NCI-H2171 treated with DMSO at 0.1 percent for 48 hours (cell line): ENCODE results near the gene PDE3A.

Experiments
- DNase-seq: peaks from one replicate; lab custom pipeline; 2025; lab: John Stamatoyannopoulos, UW

The PDE3A gene

GRCh38 chr12:20711846-20712245, 343.5 kb downstream of the PDE3A start:
- no peak for DNase-seq

GRCh38 chr12:20716037-20716436, 347.7 kb downstream of the PDE3A start:
- DNase-seq = no peak

- DNase-seq = no peak
Measured at GRCh38 chr12:20716985-20717384, 348.6 kb downstream of the PDE3A start.

- DNase-seq = no peak
Measured at GRCh38 chr12:20718294-20718693, 350.0 kb downstream of the PDE3A start.

DNA sequence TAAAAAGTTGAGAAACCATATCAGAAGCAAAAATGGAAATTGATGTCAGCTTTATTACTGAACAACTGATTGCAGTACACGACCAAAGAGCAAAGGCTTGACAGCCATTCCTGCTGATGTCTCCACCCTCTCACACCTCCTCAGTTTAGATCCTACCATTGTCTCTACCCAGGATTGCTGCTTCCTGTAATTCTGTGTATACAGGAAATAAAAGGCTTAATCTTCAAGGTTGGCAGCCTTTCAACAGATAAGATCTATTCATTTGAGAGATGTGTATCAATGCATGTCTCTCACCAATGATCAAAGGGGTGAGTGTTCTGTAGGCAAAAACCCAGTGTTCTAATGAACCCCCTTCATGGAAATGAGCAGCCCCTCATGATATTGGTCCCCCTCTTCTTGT, 353.8 kb downstream of the PDE3A start:
- DNase-seq = no peak

DNA sequence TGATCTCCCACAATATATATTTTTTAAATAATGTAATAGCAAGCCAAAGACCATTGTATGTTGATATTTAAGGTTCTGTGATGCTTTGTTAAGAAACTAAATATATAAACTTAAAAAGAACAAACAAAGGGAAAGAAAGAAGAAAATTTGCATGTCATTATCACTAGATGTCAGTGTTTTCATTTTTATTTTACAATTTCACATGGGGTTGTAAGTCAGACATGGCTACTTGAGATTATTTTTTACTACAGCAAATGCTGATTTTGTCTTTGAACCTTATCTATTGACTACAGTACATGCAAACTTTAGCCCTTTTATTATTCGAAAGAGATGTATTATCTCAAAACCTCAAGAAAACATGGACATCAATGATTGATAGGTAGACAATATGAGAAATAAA, 362.9 kb downstream of the PDE3A start:
- no peak for DNase-seq
